Activated CD8-positive, alpha-beta memory T cell treated with anti-CD3 and anti-CD28 coated beads, Interleukin-2, amount 50 U/mL, for 24 hours (primary cell): ENCODE measurements around the gene GM2A.
"Not testable (repeated sequence)": the region's sequence is repeated elsewhere in the genome, so short reads cannot be mapped to it uniquely, and the experiment has no call there.

Source experiments
- DNase-seq: peaks from one replicate; pipeline ENCODE4 v3.0.0-alpha.2; 2020; ENCODE audit errors: extremely low read depth

Gene GM2A

GRCh38 chr5:151228986-151229385, 24.0 kb upstream of the GM2A start:
- DNase-seq = no peak

- DNase-seq = no peak
These were observed 22.8 kb upstream of the GM2A start for GRCh38 chr5:151230048-151230680.

GRCh38 chr5:151231359-151231758, 21.6 kb upstream of the GM2A start:
- DNase-seq = no peak

- DNase-seq = no peak
These were observed 19.3 kb upstream of the GM2A start for GRCh38 chr5:151233616-151234085.

GRCh38 chr5:151234476-151235238, 18.3 kb upstream of the GM2A start:
- no peak for DNase-seq

- not testable (repeated sequence) for DNase-seq
These were observed 17.8 kb upstream of the GM2A start for GRCh38 chr5:151235239-151235571.

GRCh38 chr5:151236888-151237287, 16.1 kb upstream of the GM2A start:
- DNase-seq = no peak

GRCh38 chr5:151237685-151238084, 15.3 kb upstream of the GM2A start:
- DNase-seq = no peak

GRCh38 chr5:151238303-151238741, 14.7 kb upstream of the GM2A start:
- no peak for DNase-seq

- DNase-seq = no peak
These were observed 13.6 kb upstream of the GM2A start for GRCh38 chr5:151239237-151239861.

- DNase-seq = not testable (repeated sequence)
These were observed 12.6 kb upstream of the GM2A start for GRCh38 chr5:151240268-151240835.

- no peak for DNase-seq
These were observed 11.9 kb upstream of the GM2A start for GRCh38 chr5:151240924-151241635.

GRCh38 chr5:151243127-151243526, 9.9 kb upstream of the GM2A start:
- DNase-seq = no peak

- no peak for DNase-seq
These were observed 9.4 kb upstream of the GM2A start for GRCh38 chr5:151243564-151243963.

- DNase-seq = no peak
These were observed 8.8 kb upstream of the GM2A start for GRCh38 chr5:151244206-151244605.

- DNase-seq = no peak
These were observed 7.2 kb upstream of the GM2A start for GRCh38 chr5:151245680-151246219.

GRCh38 chr5:151248651-151249050, 4.3 kb upstream of the GM2A start:
- DNase-seq = no peak

GRCh38 chr5:151249281-151249680, 3.7 kb upstream of the GM2A start:
- DNase-seq = no peak

- no peak for DNase-seq
These were observed 2.5 kb upstream of the GM2A start for GRCh38 chr5:151250346-151251000.

- DNase-seq = no peak
These were observed 1.9 kb upstream of the GM2A start for GRCh38 chr5:151251001-151251551.

GRCh38 chr5:151251621-151252020, 1.4 kb upstream of the GM2A start:
- DNase-seq = no peak
